Measurements from ENCODE around the gene SCYL1. TPM values are rescaled to one million over a fixed set of nuclear protein-coding genes. Genes with fewer than 3 reads are reported as not detected.

Gene SCYL1
- total RNA-seq, 2 donors from 2014 or later, result 62.9 to 67.4 TPM

DNA sequence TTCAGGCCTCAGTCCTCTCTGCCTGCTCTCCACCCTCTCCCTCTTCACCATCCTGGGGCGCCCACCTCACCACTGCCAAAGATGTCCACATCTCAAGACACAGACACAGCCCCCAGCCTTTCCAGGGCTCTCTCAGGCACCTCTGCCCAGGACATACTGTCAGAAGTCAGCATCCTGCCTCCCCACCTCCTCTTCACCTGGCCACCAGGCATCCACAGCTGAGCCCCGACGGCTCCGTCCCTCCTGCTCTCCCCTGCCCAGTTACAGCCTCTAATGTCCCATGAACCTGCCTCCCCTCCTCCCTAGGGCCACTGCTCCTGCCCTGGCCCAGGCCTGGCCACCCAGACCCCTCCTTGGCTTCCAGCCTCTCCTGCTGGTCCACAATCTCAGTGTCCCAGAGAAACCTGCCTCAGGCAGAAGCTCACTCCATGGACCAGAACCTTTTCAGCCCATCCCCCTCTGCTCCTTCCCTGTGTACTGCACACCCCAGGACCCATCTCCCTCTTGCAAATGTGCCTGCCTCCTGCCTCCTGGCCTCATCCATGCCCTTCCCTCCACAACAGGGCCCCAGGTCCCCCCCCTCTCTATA is 30.1 kb downstream of the SCYL1 start:
- no peak for DNase-seq
- Mint-ChIP-seq H3K4me1 (peaks cover 25% of the 10 kb centered on the region), H3K4me3 (no peak overlapping the region), H3K27ac (no peak overlapping the region), H3K9me3 (no peaks in the 10 kb centered on the region), H3K27me3 (ENCODE audit: insufficient read depth) (peaks cover 64% of the 10 kb centered on the region), H3K36me3 (ENCODE audit: low read depth) (no peaks in the 10 kb centered on the region)
- Histone ChIP-seq H3K9me3 (ENCODE audit: control insufficient read depth, low read length) (no peaks in the 10 kb centered on the region), H3K27ac (ENCODE audit: low read depth, low read length) (no peak overlapping the region), H3K36me3 (ENCODE audit: control insufficient read depth, insufficient read depth, low read length) (no peaks in the 10 kb centered on the region), H3K9ac (ENCODE audit: extremely low read depth, low read length, poor library complexity, severe bottlenecking) (no peak overlapping the region), H3K4me3 (ENCODE audit: low read length) (no peak overlapping the region), H3K4me1 (ENCODE audit: control insufficient read depth, insufficient read depth, low read length) (peaks cover 12% of the 10 kb centered on the region), H3K27me3 (ENCODE audit: control insufficient read depth, insufficient read depth, low read length, poor library complexity, severe bottlenecking) (peaks cover 15% of the 10 kb centered on the region)
- 87 to 100% methylated on average over 1 to 4 of the region's 4 CpGs for WGBS, 2 experiments (ENCODE audit: insufficient coverage in 1 of 2, insufficient read length in 1 of 2)
- TF ChIP-seq, protein P1, sequence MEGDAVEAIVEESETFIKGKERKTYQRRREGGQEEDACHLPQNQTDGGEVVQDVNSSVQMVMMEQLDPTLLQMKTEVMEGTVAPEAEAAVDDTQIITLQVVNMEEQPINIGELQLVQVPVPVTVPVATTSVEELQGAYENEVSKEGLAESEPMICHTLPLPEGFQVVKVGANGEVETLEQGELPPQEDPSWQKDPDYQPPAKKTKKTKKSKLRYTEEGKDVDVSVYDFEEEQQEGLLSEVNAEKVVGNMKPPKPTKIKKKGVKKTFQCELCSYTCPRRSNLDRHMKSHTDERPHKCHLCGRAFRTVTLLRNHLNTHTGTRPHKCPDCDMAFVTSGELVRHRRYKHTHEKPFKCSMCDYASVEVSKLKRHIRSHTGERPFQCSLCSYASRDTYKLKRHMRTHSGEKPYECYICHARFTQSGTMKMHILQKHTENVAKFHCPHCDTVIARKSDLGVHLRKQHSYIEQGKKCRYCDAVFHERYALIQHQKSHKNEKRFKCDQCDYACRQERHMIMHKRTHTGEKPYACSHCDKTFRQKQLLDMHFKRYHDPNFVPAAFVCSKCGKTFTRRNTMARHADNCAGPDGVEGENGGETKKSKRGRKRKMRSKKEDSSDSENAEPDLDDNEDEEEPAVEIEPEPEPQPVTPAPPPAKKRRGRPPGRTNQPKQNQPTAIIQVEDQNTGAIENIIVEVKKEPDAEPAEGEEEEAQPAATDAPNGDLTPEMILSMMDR (conservative IDR thresholded peaks at IDR 0.05), result no peak

DNA sequence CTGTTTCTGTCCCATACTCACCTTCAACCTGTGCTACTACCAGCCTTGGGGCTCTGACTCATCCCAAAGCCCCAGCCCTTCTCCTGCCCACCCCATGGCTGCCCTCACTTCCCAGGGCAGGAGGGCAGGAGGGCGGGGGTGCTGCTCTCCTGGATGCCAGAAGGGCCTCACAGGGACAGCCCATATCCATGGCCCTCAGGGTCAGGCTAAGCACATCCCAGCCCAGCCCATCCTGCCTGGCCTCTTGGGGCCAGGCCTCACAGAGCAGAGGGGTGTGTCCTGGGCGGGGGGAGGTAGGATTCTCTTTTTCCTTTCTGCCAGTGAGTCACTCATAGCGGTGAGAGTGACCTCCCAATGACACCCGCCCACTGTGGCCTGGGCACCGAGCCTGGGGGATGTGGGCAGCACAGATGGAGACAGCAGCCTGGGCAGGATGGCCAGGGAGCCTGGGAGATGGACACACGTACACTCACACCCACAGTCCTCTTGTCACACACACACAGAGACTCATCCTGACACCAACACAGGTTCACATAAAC is 30.9 kb downstream of the SCYL1 start:
- Histone ChIP-seq H3K27ac (ENCODE audit: low read depth, low read length) (no peak overlapping the region), H3K9ac (ENCODE audit: extremely low read depth, low read length, poor library complexity, severe bottlenecking) (no peak overlapping the region), H3K9me3 (ENCODE audit: control insufficient read depth, low read length) (no peaks in the 10 kb centered on the region), H3K4me1 (ENCODE audit: control insufficient read depth, insufficient read depth, low read length) (peaks cover 12% of the 10 kb centered on the region), H3K27me3 (ENCODE audit: control insufficient read depth, insufficient read depth, low read length, poor library complexity, severe bottlenecking) (peaks cover 15% of the 10 kb centered on the region), H3K36me3 (ENCODE audit: control insufficient read depth, insufficient read depth, low read length) (no peaks in the 10 kb centered on the region), H3K4me3 (ENCODE audit: low read length) (no peak overlapping the region)
- H3K4me1 Mint-ChIP-seq, result peaks cover 32% of the 10 kb centered on the region
- no peak overlapping the region for H3K27ac Mint-ChIP-seq
- H3K4me3 Mint-ChIP-seq, result no peak overlapping the region
- no peaks in the 10 kb centered on the region for H3K9me3 Mint-ChIP-seq
- 77% methylated on average over 6 of the region's 6 CpGs; no CpG with 5 or more reads in 1 of the 2 experiments for WGBS, 2 experiments (ENCODE audit: insufficient coverage in 1 of 2, insufficient read length in 1 of 2)
- no peak for DNase-seq
- TF ChIP-seq, protein P1 (conservative IDR thresholded peaks at IDR 0.05), result no peak
- peaks cover 66% of the 10 kb centered on the region for H3K27me3 Mint-ChIP-seq (ENCODE audit: insufficient read depth)
- no peaks in the 10 kb centered on the region for H3K36me3 Mint-ChIP-seq (ENCODE audit: low read depth)

DNA sequence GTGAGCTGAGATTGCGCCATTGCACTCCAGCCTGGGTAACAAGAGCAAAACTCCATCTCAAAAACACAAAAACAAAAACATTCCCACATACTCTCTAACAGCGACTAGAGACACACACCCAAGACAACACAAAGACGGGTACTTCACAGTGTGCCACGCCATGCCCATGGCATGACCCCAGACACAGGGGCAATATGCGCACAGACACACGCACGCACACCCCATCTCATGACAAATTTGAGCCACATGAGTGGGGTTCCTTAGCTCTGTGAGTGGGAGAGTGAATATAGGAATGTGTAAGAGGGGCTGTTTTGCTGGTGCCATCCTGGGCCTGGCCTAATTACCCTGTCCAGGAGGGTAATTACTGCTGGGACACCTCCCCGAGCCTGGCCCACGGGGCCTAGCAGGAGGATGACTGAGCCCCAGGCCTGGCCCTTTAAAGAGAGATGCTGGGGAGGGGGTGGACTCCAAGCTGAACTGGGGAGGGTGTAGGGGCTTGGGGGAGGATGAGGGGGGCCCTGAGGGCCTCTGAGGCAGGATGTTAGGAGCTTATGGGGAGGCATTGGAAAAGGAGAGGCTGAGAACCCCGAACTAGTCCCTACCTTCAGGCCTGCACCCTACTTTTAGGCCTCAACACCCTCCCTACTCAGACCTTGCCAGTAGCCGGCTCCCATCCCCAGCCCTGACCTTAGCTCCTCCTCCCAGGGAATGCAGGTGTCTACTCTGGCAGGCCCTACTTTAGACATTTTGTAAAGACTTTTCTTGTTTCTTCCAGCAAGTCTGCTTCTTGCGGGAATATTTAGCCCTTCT is 31.8 kb downstream of the SCYL1 start:
- peak overlapping the region; percentile 49 for H3K4me3 ChIP-seq (ENCODE audit: low read length)
- TF ChIP-seq, protein P1 (conservative IDR thresholded peaks at IDR 0.05), result no peak
- no peaks in the 10 kb centered on the region for H3K36me3 ChIP-seq (ENCODE audit: control insufficient read depth, insufficient read depth, low read length)
- DNase-seq, result no peak
- H3K36me3 Mint-ChIP-seq (ENCODE audit: low read depth), result no peaks in the 10 kb centered on the region
- H3K9me3 ChIP-seq (ENCODE audit: control insufficient read depth, low read length), result no peaks in the 10 kb centered on the region
- H3K27me3 Mint-ChIP-seq (ENCODE audit: insufficient read depth), result peaks cover 57% of the 10 kb centered on the region
- H3K27ac Mint-ChIP-seq, result no peak overlapping the region
- H3K4me3 Mint-ChIP-seq, result peak overlapping the region; percentile 59
- peaks cover 25% of the 10 kb centered on the region for H3K4me1 Mint-ChIP-seq
- H3K9me3 Mint-ChIP-seq, result no peaks in the 10 kb centered on the region
- H3K9ac ChIP-seq (ENCODE audit: extremely low read depth, low read length, poor library complexity, severe bottlenecking), result no peak overlapping the region
- H3K4me1 ChIP-seq (ENCODE audit: control insufficient read depth, insufficient read depth, low read length), result peaks cover 17% of the 10 kb centered on the region
- 86 to 92% methylated on average over 8 to 12 of the region's 12 CpGs for WGBS, 2 experiments (ENCODE audit: insufficient coverage in 1 of 2, insufficient read length in 1 of 2)
- H3K27ac ChIP-seq (ENCODE audit: low read depth, low read length), result no peak overlapping the region
- peaks cover 15% of the 10 kb centered on the region for H3K27me3 ChIP-seq (ENCODE audit: control insufficient read depth, insufficient read depth, low read length, poor library complexity, severe bottlenecking)
